ENCODE measurements around the gene TTYH3. TPM values are rescaled to one million over a fixed set of nuclear protein-coding genes. Genes with fewer than 3 reads are reported as not detected.
A peak's percentile ranks its signal among the peaks of the same experiment; 100 is the strongest.

Gene TTYH3
- total RNA-seq, 1 donor from 2014 or later, result 51.7 TPM

GRCh38 chr7:2598154-2598823 lies 33.5 kb upstream of the TTYH3 start:
- H3K27me3 ChIP-seq (ENCODE audit: low read depth), result no peaks in the 10 kb centered on the region
- H3K4me1 ChIP-seq, result no peaks in the 10 kb centered on the region
- intact Hi-C loops (cut with DNase I), result no loop called here
- DNase-seq, result no peak
- ATAC-seq, result no peak
- no peaks in the 10 kb centered on the region for H3K9me3 ChIP-seq
- H3K4me3 ChIP-seq, result no peak overlapping the region
- no peak overlapping the region for H3K27ac ChIP-seq
- no peak for TF ChIP-seq CTCF (IDR thresholded peaks at IDR 0.05)
- peaks cover 90% of the 10 kb centered on the region for H3K36me3 ChIP-seq

- TF ChIP-seq CTCF (IDR thresholded peaks at IDR 0.05), result no peak
- DNase-seq, result no peak
- intact Hi-C loops (cut with DNase I), result no loop called here
- Histone ChIP-seq H3K27ac (no peak overlapping the region), H3K9me3 (no peaks in the 10 kb centered on the region), H3K4me1 (peaks cover 6% of the 10 kb centered on the region), H3K27me3 (ENCODE audit: low read depth) (no peaks in the 10 kb centered on the region), H3K36me3 (peaks cover 68% of the 10 kb centered on the region), H3K4me3 (no peak overlapping the region)
- ATAC-seq, result no peak
Observed at GRCh38 chr7:2601065-2601464, 30.7 kb upstream of the TTYH3 start.

- intact Hi-C loops (cut with DNase I), result no loop called here
- no peak for TF ChIP-seq CTCF (IDR thresholded peaks at IDR 0.05)
Observed at GRCh38 chr7:2601907-2602306, 29.9 kb upstream of the TTYH3 start.

GRCh38 chr7:2602406-2603043 lies 29.3 kb upstream of the TTYH3 start:
- H3K27me3 ChIP-seq (ENCODE audit: low read depth), result no peaks in the 10 kb centered on the region
- ATAC-seq, result peak in 1 of 2 donors; percentile 4
- intact Hi-C loops (cut with DNase I), result no loop called here
- no peak overlapping the region for H3K27ac ChIP-seq
- H3K9me3 ChIP-seq, result no peaks in the 10 kb centered on the region
- H3K36me3 ChIP-seq, result peaks cover 56% of the 10 kb centered on the region
- peaks cover 20% of the 10 kb centered on the region for H3K4me1 ChIP-seq
- DNase-seq, result no peak
- H3K4me3 ChIP-seq, result no peak overlapping the region
- no peak for TF ChIP-seq CTCF (IDR thresholded peaks at IDR 0.05)

More at GRCh38 chr7:2601907-2602306, 29.9 kb upstream of the TTYH3 start:
- no peaks in the 10 kb centered on the region for H3K9me3 ChIP-seq
- no peak overlapping the region for H3K4me3 ChIP-seq
- ATAC-seq (no peak), DNase-seq (no peak)
- no peaks in the 10 kb centered on the region for H3K27me3 ChIP-seq (ENCODE audit: low read depth)
- peaks cover 62% of the 10 kb centered on the region for H3K36me3 ChIP-seq
- H3K4me1 ChIP-seq, result peaks cover 14% of the 10 kb centered on the region
- no peak overlapping the region for H3K27ac ChIP-seq

GRCh38 chr7:2603044-2603965 lies 28.5 kb upstream of the TTYH3 start:
- no peak for ATAC-seq
- peaks cover 48% of the 10 kb centered on the region for H3K36me3 ChIP-seq
- no peak overlapping the region for H3K27ac ChIP-seq
- no peaks in the 10 kb centered on the region for H3K27me3 ChIP-seq (ENCODE audit: low read depth)
- intact Hi-C loops (cut with DNase I), result no loop called here
- no peak for DNase-seq
- no peak overlapping the region for H3K4me3 ChIP-seq
- TF ChIP-seq CTCF (IDR thresholded peaks at IDR 0.05), result no peak
- H3K4me1 ChIP-seq, result peaks cover 28% of the 10 kb centered on the region
- H3K9me3 ChIP-seq, result no peaks in the 10 kb centered on the region
